Posterior vena cava (tissue), 2 donors: ENCODE results near the gene ATP11A. TPM values are rescaled to one million over a fixed set of nuclear protein-coding genes. Genes with fewer than 3 reads are reported as not detected.
"Not testable (repeated sequence)": the region's sequence is repeated elsewhere in the genome, so short reads cannot be mapped to it uniquely, and the experiment has no call there.

Experiments used
- DNase-seq: peaks from one replicate; pipeline ENCODE4 v3.0.0-alpha.2; 2020; ENCODE audit warnings: low spot score
- intact Hi-C, 2 donors: fragments of 100-400 bp; cut with DNase I; formaldehyde crosslinking; loops; one replicate each; pipeline versions ENCODE4 v1.14.1 to v1.14.2; 2022 to 2023
- total RNA-seq, 2 donors: library from RNA; stranded (reverse); fragmentation: NEBNext Ultra II Directional; extraction: Animal tissue kit (Norgen Biotek cat#: 25700); gene quantifications; one replicate each; pipeline ENCODE4 v1.2.1, GENCODE V29; 2021
- donor health status: DM: yes; HTN: yes; CAD: no.
- donor health status: DM: yes; HTN: yes; CAD: no.

Gene ATP11A
- total RNA-seq, 2 donors from 2014 or later, result 52.4 to 55.5 TPM

GRCh38 chr13:112703449-112704284 is 13.8 kb downstream of the ATP11A start:
- intact Hi-C loops, result no loop called here

GRCh38 chr13:112704308-112705145 is 14.7 kb downstream of the ATP11A start:
- intact Hi-C loops, result no loop called here
- DNase-seq, result peak; percentile 62

More at GRCh38 chr13:112703449-112704284, 13.8 kb downstream of the ATP11A start:
- peak; percentile 67 for DNase-seq

GRCh38 chr13:112705286-112705685 is 15.4 kb downstream of the ATP11A start:
- intact Hi-C loops, result no loop called here

GRCh38 chr13:112706171-112706570 is 16.3 kb downstream of the ATP11A start:
- intact Hi-C loops, result no loop called here
- no peak for DNase-seq

More at GRCh38 chr13:112705286-112705685, 15.4 kb downstream of the ATP11A start:
- DNase-seq, result peak; percentile 46

- intact Hi-C loops, result no loop called here
- peak; percentile 40 for DNase-seq
Measured at GRCh38 chr13:112708560-112709240, 18.9 kb downstream of the ATP11A start.

GRCh38 chr13:112709316-112709715 is 19.5 kb downstream of the ATP11A start:
- DNase-seq, intact Hi-C loops: not testable (repeated sequence)

- intact Hi-C loops, result loop anchor here in 1 of 2 donors (2.0 kb wide), 1 partner anchor 19 kb away; the partner anchor contains the start of gene ATP11A
- peak; percentile 71 for DNase-seq
Measured at GRCh38 chr13:112709825-112710783, 20.3 kb downstream of the ATP11A start.

GRCh38 chr13:112710855-112711527 is 21.2 kb downstream of the ATP11A start:
- DNase-seq, result peak; percentile 78
- intact Hi-C loops, result loop anchor here in 1 of 2 donors (2.0 kb wide), 1 partner anchor 20 kb away; the partner anchor contains the start of gene ATP11A

GRCh38 chr13:112711528-112712265 is 21.9 kb downstream of the ATP11A start:
- intact Hi-C loops, result loop anchor here in 1 of 2 donors (2.0 kb wide), 1 partner anchor 21 kb away; the partner anchor contains the start of gene ATP11A
- peak; percentile 94 for DNase-seq

GRCh38 chr13:112712451-112713207 is 22.8 kb downstream of the ATP11A start:
- peak; percentile 72 for DNase-seq
- intact Hi-C loops, result no loop called here

- intact Hi-C loops, result no loop called here
- peak; percentile 15 for DNase-seq
Measured at GRCh38 chr13:112713517-112714253, 23.8 kb downstream of the ATP11A start.

- intact Hi-C loops, result no loop called here
- peak; percentile 55 for DNase-seq
Measured at GRCh38 chr13:112714376-112715174, 24.7 kb downstream of the ATP11A start.

- intact Hi-C loops, result no loop called here
- DNase-seq, result peak; percentile 70
Measured at GRCh38 chr13:112715210-112715609, 25.4 kb downstream of the ATP11A start.

GRCh38 chr13:112715715-112716460 is 26.1 kb downstream of the ATP11A start:
- DNase-seq, result peak; percentile 34
- intact Hi-C loops, result no loop called here
